ENCODE results near the gene PPARA.

The PPARA gene

GRCh38 chr22:46237453-46238124, 87.3 kb downstream of the PPARA start:
- H3K4me3 ChIP-seq (ENCODE audit: low read depth, low read length): no peak overlapping the region
- H3K4me1 ChIP-seq (ENCODE audit: control insufficient read depth, insufficient read depth, low read length, unreplicated experiment): no peaks in the 10 kb centered on the region
- no peaks in the 10 kb centered on the region for H3K79me2 ChIP-seq (ENCODE audit: control insufficient read depth, insufficient read depth, low read length, unreplicated experiment)
- no peaks in the 10 kb centered on the region for H3K36me3 ChIP-seq (ENCODE audit: insufficient read depth, low read length)
- no peak overlapping the region for H3K27ac ChIP-seq (ENCODE audit: low read depth, low read length)
- H3K27me3 ChIP-seq (ENCODE audit: insufficient read depth, low read length): no peaks in the 10 kb centered on the region
- no peak overlapping the region for H2AFZ ChIP-seq (ENCODE audit: low read length, unreplicated experiment)

GRCh38 chr22:46238541-46238940, 88.2 kb downstream of the PPARA start:
- H3K79me2 ChIP-seq (ENCODE audit: control insufficient read depth, insufficient read depth, low read length, unreplicated experiment): no peaks in the 10 kb centered on the region
- H2AFZ ChIP-seq (ENCODE audit: low read length, unreplicated experiment): no peak overlapping the region
- no peak overlapping the region for H3K27ac ChIP-seq (ENCODE audit: low read depth, low read length)
- H3K27me3 ChIP-seq (ENCODE audit: insufficient read depth, low read length): no peaks in the 10 kb centered on the region
- no peaks in the 10 kb centered on the region for H3K36me3 ChIP-seq (ENCODE audit: insufficient read depth, low read length)
- H3K4me1 ChIP-seq (ENCODE audit: control insufficient read depth, insufficient read depth, low read length, unreplicated experiment): no peaks in the 10 kb centered on the region
- H3K4me3 ChIP-seq (ENCODE audit: low read depth, low read length): no peak overlapping the region

GRCh38 chr22:46239261-46240048, 89.1 kb downstream of the PPARA start:
- Histone ChIP-seq H3K27me3 (ENCODE audit: insufficient read depth, low read length) (no peaks in the 10 kb centered on the region), H2AFZ (ENCODE audit: low read length, unreplicated experiment) (no peak overlapping the region), H3K27ac (ENCODE audit: low read depth, low read length) (no peak overlapping the region), H3K4me3 (ENCODE audit: low read depth, low read length) (no peak overlapping the region), H3K4me1 (ENCODE audit: control insufficient read depth, insufficient read depth, low read length, unreplicated experiment) (no peaks in the 10 kb centered on the region), H3K79me2 (ENCODE audit: control insufficient read depth, insufficient read depth, low read length, unreplicated experiment) (no peaks in the 10 kb centered on the region), H3K36me3 (ENCODE audit: insufficient read depth, low read length) (no peaks in the 10 kb centered on the region)

- Histone ChIP-seq H3K79me2 (ENCODE audit: control insufficient read depth, insufficient read depth, low read length, unreplicated experiment) (no peaks in the 10 kb centered on the region), H3K36me3 (ENCODE audit: insufficient read depth, low read length) (no peaks in the 10 kb centered on the region), H3K27me3 (ENCODE audit: insufficient read depth, low read length) (no peaks in the 10 kb centered on the region), H3K27ac (ENCODE audit: low read depth, low read length) (no peak overlapping the region), H3K4me1 (ENCODE audit: control insufficient read depth, insufficient read depth, low read length, unreplicated experiment) (no peaks in the 10 kb centered on the region), H3K4me3 (ENCODE audit: low read depth, low read length) (no peak overlapping the region), H2AFZ (ENCODE audit: low read length, unreplicated experiment) (no peak overlapping the region)
Observed at GRCh38 chr22:46240073-46240472, 89.7 kb downstream of the PPARA start.

- no peak overlapping the region for H2AFZ ChIP-seq (ENCODE audit: low read length, unreplicated experiment)
- no peaks in the 10 kb centered on the region for H3K27me3 ChIP-seq (ENCODE audit: insufficient read depth, low read length)
- no peak overlapping the region for H3K4me3 ChIP-seq (ENCODE audit: low read depth, low read length)
- no peak overlapping the region for H3K27ac ChIP-seq (ENCODE audit: low read depth, low read length)
- no peaks in the 10 kb centered on the region for H3K36me3 ChIP-seq (ENCODE audit: insufficient read depth, low read length)
- no peaks in the 10 kb centered on the region for H3K79me2 ChIP-seq (ENCODE audit: control insufficient read depth, insufficient read depth, low read length, unreplicated experiment)
- no peaks in the 10 kb centered on the region for H3K4me1 ChIP-seq (ENCODE audit: control insufficient read depth, insufficient read depth, low read length, unreplicated experiment)
Observed at GRCh38 chr22:46240506-46240905, 90.2 kb downstream of the PPARA start.

GRCh38 chr22:46240907-46241306, 90.6 kb downstream of the PPARA start:
- Histone ChIP-seq H3K4me3 (ENCODE audit: low read depth, low read length) (no peak overlapping the region), H3K27me3 (ENCODE audit: insufficient read depth, low read length) (no peaks in the 10 kb centered on the region), H3K36me3 (ENCODE audit: insufficient read depth, low read length) (no peaks in the 10 kb centered on the region), H3K4me1 (ENCODE audit: control insufficient read depth, insufficient read depth, low read length, unreplicated experiment) (no peaks in the 10 kb centered on the region), H3K27ac (ENCODE audit: low read depth, low read length) (no peak overlapping the region), H2AFZ (ENCODE audit: low read length, unreplicated experiment) (no peak overlapping the region), H3K79me2 (ENCODE audit: control insufficient read depth, insufficient read depth, low read length, unreplicated experiment) (no peaks in the 10 kb centered on the region)

- no peak overlapping the region for H3K4me3 ChIP-seq (ENCODE audit: low read depth, low read length)
- H3K27me3 ChIP-seq (ENCODE audit: insufficient read depth, low read length): no peaks in the 10 kb centered on the region
- H3K79me2 ChIP-seq (ENCODE audit: control insufficient read depth, insufficient read depth, low read length, unreplicated experiment): no peaks in the 10 kb centered on the region
- H3K4me1 ChIP-seq (ENCODE audit: control insufficient read depth, insufficient read depth, low read length, unreplicated experiment): no peaks in the 10 kb centered on the region
- no peak overlapping the region for H2AFZ ChIP-seq (ENCODE audit: low read length, unreplicated experiment)
- no peaks in the 10 kb centered on the region for H3K36me3 ChIP-seq (ENCODE audit: insufficient read depth, low read length)
- H3K27ac ChIP-seq (ENCODE audit: low read depth, low read length): no peak overlapping the region
Observed at GRCh38 chr22:46241396-46242007, 91.2 kb downstream of the PPARA start.

GRCh38 chr22:46242076-46242475, 91.8 kb downstream of the PPARA start:
- no peak overlapping the region for H3K4me3 ChIP-seq (ENCODE audit: low read depth, low read length)
- H2AFZ ChIP-seq (ENCODE audit: low read length, unreplicated experiment): no peak overlapping the region
- H3K27me3 ChIP-seq (ENCODE audit: insufficient read depth, low read length): no peaks in the 10 kb centered on the region
- no peaks in the 10 kb centered on the region for H3K4me1 ChIP-seq (ENCODE audit: control insufficient read depth, insufficient read depth, low read length, unreplicated experiment)
- H3K27ac ChIP-seq (ENCODE audit: low read depth, low read length): no peak overlapping the region
- no peaks in the 10 kb centered on the region for H3K79me2 ChIP-seq (ENCODE audit: control insufficient read depth, insufficient read depth, low read length, unreplicated experiment)
- no peaks in the 10 kb centered on the region for H3K36me3 ChIP-seq (ENCODE audit: insufficient read depth, low read length)

GRCh38 chr22:46244771-46245170, 94.4 kb downstream of the PPARA start:
- Histone ChIP-seq H2AFZ (ENCODE audit: low read length, unreplicated experiment) (no peak overlapping the region), H3K27ac (ENCODE audit: low read depth, low read length) (no peak overlapping the region), H3K27me3 (ENCODE audit: insufficient read depth, low read length) (no peaks in the 10 kb centered on the region), H3K4me1 (ENCODE audit: control insufficient read depth, insufficient read depth, low read length, unreplicated experiment) (peaks cover 4% of the 10 kb centered on the region), H3K4me3 (ENCODE audit: low read depth, low read length) (no peak overlapping the region), H3K36me3 (ENCODE audit: insufficient read depth, low read length) (no peaks in the 10 kb centered on the region), H3K79me2 (ENCODE audit: control insufficient read depth, insufficient read depth, low read length, unreplicated experiment) (peaks cover 4% of the 10 kb centered on the region)

- Histone ChIP-seq H3K36me3 (ENCODE audit: insufficient read depth, low read length) (no peaks in the 10 kb centered on the region), H3K4me1 (ENCODE audit: control insufficient read depth, insufficient read depth, low read length, unreplicated experiment) (peaks cover 4% of the 10 kb centered on the region), H3K79me2 (ENCODE audit: control insufficient read depth, insufficient read depth, low read length, unreplicated experiment) (peaks cover 4% of the 10 kb centered on the region), H3K27ac (ENCODE audit: low read depth, low read length) (no peak overlapping the region), H3K27me3 (ENCODE audit: insufficient read depth, low read length) (no peaks in the 10 kb centered on the region), H2AFZ (ENCODE audit: low read length, unreplicated experiment) (no peak overlapping the region), H3K4me3 (ENCODE audit: low read depth, low read length) (no peak overlapping the region)
Observed at GRCh38 chr22:46245511-46245910, 95.2 kb downstream of the PPARA start.

- H3K4me1 ChIP-seq (ENCODE audit: control insufficient read depth, insufficient read depth, low read length, unreplicated experiment): peaks cover 7% of the 10 kb centered on the region
- H3K4me3 ChIP-seq (ENCODE audit: low read depth, low read length): no peak overlapping the region
- peaks cover 4% of the 10 kb centered on the region for H3K79me2 ChIP-seq (ENCODE audit: control insufficient read depth, insufficient read depth, low read length, unreplicated experiment)
- H2AFZ ChIP-seq (ENCODE audit: low read length, unreplicated experiment): no peak overlapping the region
- no peak overlapping the region for H3K27ac ChIP-seq (ENCODE audit: low read depth, low read length)
- no peaks in the 10 kb centered on the region for H3K36me3 ChIP-seq (ENCODE audit: insufficient read depth, low read length)
- no peaks in the 10 kb centered on the region for H3K27me3 ChIP-seq (ENCODE audit: insufficient read depth, low read length)
Observed at GRCh38 chr22:46246178-46246577, 95.9 kb downstream of the PPARA start.
